ENCODE results near the gene FARS2.

The FARS2 gene

DNA sequence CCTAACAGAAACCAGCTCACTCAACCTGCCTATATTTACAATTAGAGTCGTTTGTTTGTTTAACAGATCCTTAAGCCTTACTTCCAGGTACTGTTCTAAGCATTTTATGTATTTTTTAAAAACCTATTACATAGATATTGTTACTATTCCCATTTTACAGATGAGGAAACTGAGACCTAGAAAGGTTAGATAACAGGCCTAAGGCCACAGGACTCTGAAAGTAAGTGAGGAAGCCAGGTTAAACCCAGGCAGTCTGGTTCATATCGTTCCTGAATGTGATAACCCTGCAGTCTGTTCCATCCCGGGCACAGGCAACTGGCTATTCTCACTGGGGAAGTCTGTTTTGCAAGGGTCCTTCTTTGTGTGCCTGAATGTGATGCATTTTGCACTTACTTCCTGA, 322.2 kb downstream of the FARS2 start (continued):
- TF ChIP-seq ZNF148 (tag by site-specific recombination; IDR thresholded peaks at IDR 0.05; ENCODE audit: borderline replicate concordance) (no peak), ZNF830 (tag by site-specific recombination; IDR thresholded peaks at IDR 0.05; ENCODE audit: low read depth) (no peak), ZNF707 (tag by site-specific recombination; IDR thresholded peaks at IDR 0.05) (no peak)

DNA sequence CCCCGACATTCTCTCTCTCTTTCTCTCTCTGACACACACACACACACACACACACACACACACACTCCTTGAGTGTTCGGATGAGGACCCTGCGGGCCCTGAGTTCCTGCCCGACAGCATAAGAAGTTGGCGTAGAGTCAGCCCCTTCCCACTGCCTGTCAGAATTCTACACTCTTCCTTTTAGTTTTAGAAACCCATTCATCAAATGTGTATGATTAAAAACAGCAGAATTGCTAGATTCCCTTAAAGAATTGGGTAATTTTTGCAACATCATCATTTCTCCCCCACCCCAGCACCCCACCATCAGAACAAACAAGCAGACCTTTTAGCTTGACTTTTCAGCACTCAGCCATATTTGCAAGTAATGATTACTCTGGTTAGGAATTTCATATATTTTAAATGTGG, 322.8 kb downstream of the FARS2 start:
- Histone ChIP-seq H3K4me1 (ENCODE audit: control insufficient read depth, insufficient read depth, low read length) (no peaks in the 10 kb centered on the region), H3K9me3 (ENCODE audit: control insufficient read depth, insufficient read depth, low read depth, low read length) (no peaks in the 10 kb centered on the region), H3K27ac (ENCODE audit: extremely low read depth, low read depth, low read length) (no peak overlapping the region), H3K4me3 (ENCODE audit: low read depth, low read length) (no peak overlapping the region), H3K36me3 (ENCODE audit: control insufficient read depth in 2 of 2, insufficient read depth in 1 of 2, low read length in 2 of 2) (no peaks in the 10 kb centered on the region)
- ChIA-PET CTCF (no interaction called here), POLR2A (no interaction called here)
- TF ChIP-seq, protein P1, sequence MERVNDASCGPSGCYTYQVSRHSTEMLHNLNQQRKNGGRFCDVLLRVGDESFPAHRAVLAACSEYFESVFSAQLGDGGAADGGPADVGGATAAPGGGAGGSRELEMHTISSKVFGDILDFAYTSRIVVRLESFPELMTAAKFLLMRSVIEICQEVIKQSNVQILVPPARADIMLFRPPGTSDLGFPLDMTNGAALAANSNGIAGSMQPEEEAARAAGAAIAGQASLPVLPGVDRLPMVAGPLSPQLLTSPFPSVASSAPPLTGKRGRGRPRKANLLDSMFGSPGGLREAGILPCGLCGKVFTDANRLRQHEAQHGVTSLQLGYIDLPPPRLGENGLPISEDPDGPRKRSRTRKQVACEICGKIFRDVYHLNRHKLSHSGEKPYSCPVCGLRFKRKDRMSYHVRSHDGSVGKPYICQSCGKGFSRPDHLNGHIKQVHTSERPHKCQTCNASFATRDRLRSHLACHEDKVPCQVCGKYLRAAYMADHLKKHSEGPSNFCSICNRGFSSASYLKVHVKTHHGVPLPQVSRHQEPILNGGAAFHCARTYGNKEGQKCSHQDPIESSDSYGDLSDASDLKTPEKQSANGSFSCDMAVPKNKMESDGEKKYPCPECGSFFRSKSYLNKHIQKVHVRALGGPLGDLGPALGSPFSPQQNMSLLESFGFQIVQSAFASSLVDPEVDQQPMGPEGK (tag by site-specific recombination; IDR thresholded peaks at IDR 0.05), result no peak
- TF ChIP-seq KLF9 (tag by site-specific recombination; IDR thresholded peaks at IDR 0.05; ENCODE audit: low read depth), result no peak
- no peak for TF ChIP-seq EGR2 (tag by site-specific recombination; IDR thresholded peaks at IDR 0.05; ENCODE audit: low read depth)
- TF ChIP-seq ZNF549 (tag by site-specific recombination; IDR thresholded peaks at IDR 0.05), result no peak

- Histone ChIP-seq H3K4me1 (ENCODE audit: control insufficient read depth, insufficient read depth, low read length) (no peaks in the 10 kb centered on the region), H3K4me3 (ENCODE audit: low read depth, low read length) (no peak overlapping the region), H3K36me3 (ENCODE audit: control insufficient read depth in 2 of 2, insufficient read depth in 1 of 2, low read length in 2 of 2) (no peaks in the 10 kb centered on the region), H3K27ac (ENCODE audit: extremely low read depth, low read depth, low read length) (no peak overlapping the region), H3K9me3 (ENCODE audit: control insufficient read depth, insufficient read depth, low read depth, low read length) (no peaks in the 10 kb centered on the region)
- ChIA-PET POLR2A (no interaction called here), CTCF (interaction anchor here (0.5 kb wide), 1 partner anchor 340 kb away, joined by 3 read pairs; no protein-coding TSS in a partner anchor)
- TF ChIP-seq ZNF585B (tag by site-specific recombination; IDR thresholded peaks at IDR 0.05) (no peak), ZNF610 (tag by site-specific recombination; IDR thresholded peaks at IDR 0.05; ENCODE audit: borderline replicate concordance) (no peak), ZNF639 (tag by site-specific recombination; IDR thresholded peaks at IDR 0.05) (no peak), ZNF311 (tag by site-specific recombination; IDR thresholded peaks at IDR 0.05; ENCODE audit: borderline replicate concordance) (no peak), ZNF133 (tag by site-specific recombination; IDR thresholded peaks at IDR 0.05) (no peak)
- TF ChIP-seq, protein P2, sequence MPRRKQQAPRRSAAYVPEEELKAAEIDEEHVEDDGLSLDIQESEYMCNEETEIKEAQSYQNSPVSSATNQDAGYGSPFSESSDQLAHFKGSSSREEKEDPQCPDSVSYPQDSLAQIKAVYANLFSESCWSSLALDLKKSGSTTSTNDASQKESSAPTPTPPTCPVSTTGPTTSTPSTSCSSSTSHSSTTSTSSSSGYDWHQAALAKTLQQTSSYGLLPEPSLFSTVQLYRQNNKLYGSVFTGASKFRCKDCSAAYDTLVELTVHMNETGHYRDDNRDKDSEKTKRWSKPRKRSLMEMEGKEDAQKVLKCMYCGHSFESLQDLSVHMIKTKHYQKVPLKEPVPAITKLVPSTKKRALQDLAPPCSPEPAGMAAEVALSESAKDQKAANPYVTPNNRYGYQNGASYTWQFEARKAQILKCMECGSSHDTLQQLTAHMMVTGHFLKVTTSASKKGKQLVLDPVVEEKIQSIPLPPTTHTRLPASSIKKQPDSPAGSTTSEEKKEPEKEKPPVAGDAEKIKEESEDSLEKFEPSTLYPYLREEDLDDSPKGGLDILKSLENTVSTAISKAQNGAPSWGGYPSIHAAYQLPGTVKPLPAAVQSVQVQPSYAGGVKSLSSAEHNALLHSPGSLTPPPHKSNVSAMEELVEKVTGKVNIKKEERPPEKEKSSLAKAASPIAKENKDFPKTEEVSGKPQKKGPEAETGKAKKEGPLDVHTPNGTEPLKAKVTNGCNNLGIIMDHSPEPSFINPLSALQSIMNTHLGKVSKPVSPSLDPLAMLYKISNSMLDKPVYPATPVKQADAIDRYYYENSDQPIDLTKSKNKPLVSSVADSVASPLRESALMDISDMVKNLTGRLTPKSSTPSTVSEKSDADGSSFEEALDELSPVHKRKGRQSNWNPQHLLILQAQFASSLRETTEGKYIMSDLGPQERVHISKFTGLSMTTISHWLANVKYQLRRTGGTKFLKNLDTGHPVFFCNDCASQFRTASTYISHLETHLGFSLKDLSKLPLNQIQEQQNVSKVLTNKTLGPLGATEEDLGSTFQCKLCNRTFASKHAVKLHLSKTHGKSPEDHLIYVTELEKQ (tag by site-specific recombination; IDR thresholded peaks at IDR 0.05; ENCODE audit: borderline replicate concordance), result no peak
Measured at GRCh38 chr6:5587648-5588047, 326.3 kb downstream of the FARS2 start.
